Panc1 (cell line): ENCODE measurements around the gene ADAMTS9.

Experiments
- CTCF ChIP-seq: fragments of 450-650 bp; IDR thresholded peaks from 2 replicates; pipeline ENCODE4 v1.5.1; 2017; ENCODE audit warnings: mild to moderate bottlenecking
- POLR2AphosphoS5 ChIP-seq: IDR thresholded peaks from 2 replicates; pipeline ENCODE4 v1.6.1; 2012; ENCODE audit warnings: mild to moderate bottlenecking, low read depth, low read length, moderate library complexity
- REST ChIP-seq, 2 experiments: IDR thresholded peaks; 2 replicates each; pipeline ENCODE4 v1.6.1; 2011 to 2012; ENCODE audit warnings: low read depth in 2 of 2, control low read depth in 1 of 2, low read length in 1 of 2, mild to moderate bottlenecking in 1 of 2, moderate library complexity in 1 of 2; ENCODE audit not compliant: insufficient read depth in 1 of 2

GRCh38 chr3:64505419-64505818, 182.4 kb downstream of the ADAMTS9 start:
- no peak for TF ChIP-seq POLR2AphosphoS5
- no peak for TF ChIP-seq CTCF
- TF ChIP-seq REST (IDR thresholded peaks at IDR 0.05; ENCODE audit: insufficient read depth in 1 of 2, low read depth in 2 of 2, low read length in 1 of 2) = no peak
